ENCODE results near the gene CD3G.
A peak's percentile ranks its signal among the peaks of the same experiment; 100 is the strongest.
"Not testable (repeated sequence)": the region's sequence is repeated elsewhere in the genome, so short reads cannot be mapped to it uniquely, and the experiment has no call there.

Gene CD3G

DNA sequence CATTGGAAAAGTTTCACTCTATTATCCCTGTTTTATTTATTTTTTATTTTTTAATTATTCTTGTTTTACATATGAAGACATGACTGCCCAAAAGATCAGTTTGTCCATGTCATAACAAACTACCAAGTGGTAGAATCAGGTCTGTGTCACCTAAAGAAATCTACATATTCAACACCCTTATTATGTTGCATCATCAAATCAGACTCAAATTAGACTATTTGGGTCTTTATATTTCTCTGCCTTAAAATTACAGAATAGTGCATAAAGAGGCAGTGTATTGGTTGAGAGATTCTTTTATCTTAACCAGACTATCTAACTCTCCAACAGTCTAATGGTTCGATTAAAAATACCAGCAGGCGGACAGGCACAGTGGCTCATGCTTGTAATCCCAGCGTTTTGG lies 38.8 kb downstream of the CD3G start:
- DNase-seq, result no peak

DNA sequence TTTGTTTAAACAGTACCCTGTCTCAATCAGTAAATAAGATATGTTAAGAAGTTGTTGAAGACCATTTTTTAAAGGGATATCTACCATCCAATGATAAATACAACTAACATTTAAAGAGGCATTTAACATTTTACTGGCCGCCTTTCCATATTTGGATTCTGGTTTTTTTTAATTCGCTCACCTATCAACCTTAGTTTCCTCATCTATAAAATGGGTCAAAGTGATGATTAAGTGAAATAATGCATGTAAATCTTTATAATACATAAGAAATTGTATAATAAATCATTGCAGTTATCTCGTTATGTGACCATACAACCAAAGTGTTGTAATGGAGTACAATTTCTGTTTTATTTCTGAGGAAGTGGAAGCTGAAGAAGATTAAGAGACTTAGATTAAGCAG lies 39.5 kb downstream of the CD3G start:
- no peak for DNase-seq

DNA sequence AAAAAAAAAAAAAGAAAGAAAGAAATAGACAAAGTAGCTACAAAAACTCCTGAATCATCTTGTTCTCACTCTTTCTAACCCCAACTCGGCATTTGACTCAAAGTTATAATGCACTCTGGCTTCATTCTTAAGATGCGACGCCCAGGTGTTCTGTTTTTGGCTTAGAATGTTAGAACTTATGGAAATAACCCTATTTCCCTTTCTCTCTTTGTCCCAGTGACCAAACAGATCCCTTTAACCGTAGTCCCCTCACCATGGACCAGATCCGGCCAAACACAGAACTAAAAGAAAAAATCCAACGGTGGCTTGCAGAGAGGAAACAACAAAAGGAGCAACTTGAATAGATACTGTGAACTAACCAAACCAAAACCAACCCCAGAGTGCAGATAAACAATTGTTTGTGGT lies 52.0 kb downstream of the CD3G start:
- peak; percentile 48 for DNase-seq

DNA sequence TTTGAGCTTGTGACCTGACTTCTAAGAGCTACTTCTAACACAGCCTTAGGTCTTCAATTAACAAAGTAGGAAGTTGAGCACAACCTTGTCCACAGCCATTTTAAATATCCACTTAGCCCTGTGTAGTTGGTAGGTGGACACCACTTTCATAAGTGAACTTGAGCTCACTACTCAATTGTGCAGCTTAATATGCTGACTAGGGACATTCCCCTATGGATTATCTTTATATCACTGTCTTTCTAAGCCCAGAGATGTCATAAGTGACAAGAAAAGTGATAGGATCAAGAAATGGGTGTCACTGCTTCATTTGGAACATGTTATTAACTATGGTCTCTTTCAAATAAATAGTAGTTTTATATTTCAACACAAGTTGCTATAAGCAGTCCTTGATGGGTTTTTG lies 53.3 kb downstream of the CD3G start:
- peak; percentile 48 for DNase-seq

DNA sequence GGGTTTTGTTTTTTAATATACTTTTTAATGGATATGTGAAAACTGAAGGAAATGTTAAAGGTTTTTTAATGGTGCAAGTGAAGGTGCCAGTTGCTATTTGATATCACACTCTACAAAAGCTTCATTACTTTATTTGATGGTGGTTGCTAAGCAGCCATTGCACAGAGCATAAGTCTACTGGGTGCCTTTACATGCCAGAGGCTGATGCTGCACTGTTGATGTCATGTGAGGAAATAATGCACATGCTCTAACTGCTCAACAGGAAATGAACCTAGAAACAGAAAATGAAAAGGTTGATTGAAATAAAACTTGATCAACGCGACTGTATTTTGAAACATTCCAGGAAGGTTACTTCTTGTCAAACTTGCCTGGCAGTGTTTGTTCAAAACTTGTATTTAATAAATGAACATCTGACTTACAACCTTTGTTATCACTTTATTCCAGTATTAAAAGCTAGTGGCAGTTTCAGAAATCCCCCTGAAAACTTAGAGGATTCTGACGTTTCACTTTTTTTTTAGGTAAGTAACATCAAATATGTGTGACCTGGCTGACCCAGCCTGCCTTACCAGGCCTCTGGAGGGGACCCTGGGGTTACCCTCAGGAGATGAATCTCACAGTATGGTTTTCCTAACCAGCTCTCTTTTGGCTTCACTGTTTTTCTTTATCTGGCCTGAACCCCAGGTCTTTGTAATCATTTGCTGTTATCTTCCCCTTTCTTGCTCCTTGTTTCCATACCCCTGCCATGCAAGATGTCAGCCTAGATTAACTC lies 54.8 kb downstream of the CD3G start:
- DNase-seq, result peak; percentile 48

DNA sequence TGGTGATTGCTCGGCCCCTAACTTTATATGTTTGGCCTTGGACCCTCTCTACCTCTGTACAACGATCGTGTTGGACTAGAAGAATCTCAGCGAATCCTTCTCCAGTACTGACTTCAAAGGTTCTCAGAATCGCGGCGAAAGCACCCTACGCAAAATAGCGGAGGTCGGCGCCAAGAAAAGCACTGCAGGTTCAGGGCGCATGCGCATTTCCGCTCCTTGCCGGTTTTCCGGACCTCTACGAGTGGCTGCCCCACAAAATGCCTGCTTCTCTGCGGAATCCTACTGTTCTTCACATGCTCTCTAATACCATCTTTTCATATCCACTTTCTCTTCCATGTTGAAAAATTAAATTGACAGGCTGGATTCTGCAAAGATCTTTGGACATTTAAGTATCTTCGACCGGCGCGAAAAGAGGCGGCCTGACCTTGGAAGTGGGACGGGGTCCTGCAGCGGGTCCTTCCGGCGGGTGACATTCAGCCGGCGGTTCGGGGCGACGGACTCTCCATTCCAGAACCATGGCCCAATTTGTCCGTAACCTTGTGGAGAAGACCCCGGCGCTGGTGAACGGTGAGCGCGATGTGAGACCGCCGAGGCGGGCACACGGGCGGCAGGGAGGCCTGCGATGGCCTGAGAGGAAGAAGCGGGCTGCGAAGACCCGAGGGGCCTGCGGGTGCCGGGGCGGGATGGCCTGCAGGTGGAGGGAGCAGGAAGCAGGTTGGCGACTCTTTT lies 57.2 kb downstream of the CD3G start, which contains the start of gene ATP5MG:
Gene ATP5MG, plus strand, starts transcription at position 456 of the 729 bp plus-strand sequence. Its CDS starts 60 bp downstream, at position 516.
- DNase-seq, result peak; percentile 98

DNA sequence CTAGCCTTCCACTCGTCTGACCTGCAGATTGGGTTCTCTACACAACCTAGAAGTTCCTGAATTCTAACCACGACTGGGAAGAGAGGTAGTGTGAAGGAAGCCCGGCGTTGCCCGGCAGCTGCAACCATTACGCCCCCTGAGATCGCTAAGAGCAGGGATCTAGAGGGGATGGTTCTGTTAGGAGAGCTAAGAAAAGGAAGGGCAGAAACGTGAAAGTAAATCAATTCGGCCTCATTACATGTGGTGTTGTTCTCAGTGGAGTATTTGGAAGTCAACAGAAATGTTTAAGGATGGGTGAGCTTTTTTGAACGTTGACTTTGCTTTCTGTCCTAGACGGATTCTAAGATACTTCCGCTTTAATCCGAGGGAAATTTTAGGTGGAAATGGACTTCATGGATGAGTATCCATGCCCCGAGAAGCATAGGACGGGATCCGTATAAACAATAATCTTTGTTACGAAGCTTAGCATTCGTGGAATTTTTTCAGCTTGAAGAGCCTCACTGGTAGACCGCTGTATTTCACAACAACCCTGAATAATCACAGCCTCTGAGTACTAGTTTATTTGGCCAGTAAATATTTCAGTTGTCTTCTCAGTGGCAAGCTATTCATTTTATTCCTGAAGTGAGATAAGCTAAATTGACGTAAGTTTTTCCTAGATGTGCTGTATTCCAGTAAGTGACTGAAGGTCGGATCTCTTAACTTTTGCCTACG lies 57.9 kb downstream of the CD3G start:
- peak; percentile 67 for DNase-seq

DNA sequence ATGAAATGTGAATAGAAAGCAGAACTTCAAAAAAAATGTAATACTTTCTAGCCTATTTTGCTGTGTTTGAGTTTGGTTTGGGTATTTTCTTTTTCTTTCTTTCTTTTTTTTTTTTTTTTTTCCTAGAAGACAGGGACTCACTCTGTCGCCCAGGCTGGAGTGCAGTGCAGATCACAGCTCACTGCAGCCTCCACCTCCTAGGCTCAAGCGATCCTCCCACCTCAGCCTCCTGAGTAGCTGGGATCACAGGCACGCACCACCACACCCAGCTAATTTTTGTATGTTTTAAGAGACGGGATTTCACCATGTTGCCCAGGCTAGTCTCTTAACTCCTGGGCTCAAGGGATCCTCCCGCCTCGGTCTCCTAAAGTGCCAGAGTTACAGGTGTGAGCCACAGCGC lies 58.5 kb downstream of the CD3G start:
- not testable (repeated sequence) for DNase-seq
